ENCODE measurements around the gene MMP28.
A peak's percentile ranks its signal among the peaks of the same experiment; 100 is the strongest.

MMP28 gene

DNA sequence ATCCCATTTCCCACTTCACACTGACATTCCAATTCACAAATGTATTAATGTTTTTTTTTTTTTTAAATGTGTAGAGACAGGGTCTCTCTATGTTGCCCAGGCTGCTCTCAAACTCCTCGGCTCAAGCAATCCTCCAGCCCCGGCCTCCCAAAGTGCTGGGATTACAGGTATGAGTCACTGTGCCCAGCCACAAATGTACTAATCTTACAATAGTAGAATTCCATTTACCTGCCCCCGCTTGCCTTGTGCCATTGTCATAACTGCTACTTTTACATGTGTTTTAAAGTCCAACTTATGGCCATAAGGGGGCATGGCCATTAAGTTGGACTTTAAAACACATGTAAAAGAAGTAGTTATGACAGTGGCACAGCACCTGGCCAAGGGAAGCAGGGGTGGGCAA lies 4.6 kb downstream of the MMP28 start:
- TF ChIP-seq, protein P1, sequence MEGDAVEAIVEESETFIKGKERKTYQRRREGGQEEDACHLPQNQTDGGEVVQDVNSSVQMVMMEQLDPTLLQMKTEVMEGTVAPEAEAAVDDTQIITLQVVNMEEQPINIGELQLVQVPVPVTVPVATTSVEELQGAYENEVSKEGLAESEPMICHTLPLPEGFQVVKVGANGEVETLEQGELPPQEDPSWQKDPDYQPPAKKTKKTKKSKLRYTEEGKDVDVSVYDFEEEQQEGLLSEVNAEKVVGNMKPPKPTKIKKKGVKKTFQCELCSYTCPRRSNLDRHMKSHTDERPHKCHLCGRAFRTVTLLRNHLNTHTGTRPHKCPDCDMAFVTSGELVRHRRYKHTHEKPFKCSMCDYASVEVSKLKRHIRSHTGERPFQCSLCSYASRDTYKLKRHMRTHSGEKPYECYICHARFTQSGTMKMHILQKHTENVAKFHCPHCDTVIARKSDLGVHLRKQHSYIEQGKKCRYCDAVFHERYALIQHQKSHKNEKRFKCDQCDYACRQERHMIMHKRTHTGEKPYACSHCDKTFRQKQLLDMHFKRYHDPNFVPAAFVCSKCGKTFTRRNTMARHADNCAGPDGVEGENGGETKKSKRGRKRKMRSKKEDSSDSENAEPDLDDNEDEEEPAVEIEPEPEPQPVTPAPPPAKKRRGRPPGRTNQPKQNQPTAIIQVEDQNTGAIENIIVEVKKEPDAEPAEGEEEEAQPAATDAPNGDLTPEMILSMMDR (IDR thresholded peaks at IDR 0.05): no peak
- Histone ChIP-seq H3K4me1 (no peaks in the 10 kb centered on the region), H3K36me3 (ENCODE audit: control insufficient read depth, insufficient read depth, low read length) (no peaks in the 10 kb centered on the region), H2AFZ (no peak overlapping the region), H3K9ac (no peak overlapping the region), H3K27me3 (ENCODE audit: control insufficient read depth, insufficient read depth, low read length) (no peaks in the 10 kb centered on the region), H3K9me3 (ENCODE audit: control insufficient read depth, low read length) (no peaks in the 10 kb centered on the region), H3K79me2 (no peaks in the 10 kb centered on the region), H3K4me2 (ENCODE audit: low read length) (no peak overlapping the region), H3K27ac (no peak overlapping the region), H3K4me3 (ENCODE audit: low read depth, low read length) (no peak overlapping the region)

DNA sequence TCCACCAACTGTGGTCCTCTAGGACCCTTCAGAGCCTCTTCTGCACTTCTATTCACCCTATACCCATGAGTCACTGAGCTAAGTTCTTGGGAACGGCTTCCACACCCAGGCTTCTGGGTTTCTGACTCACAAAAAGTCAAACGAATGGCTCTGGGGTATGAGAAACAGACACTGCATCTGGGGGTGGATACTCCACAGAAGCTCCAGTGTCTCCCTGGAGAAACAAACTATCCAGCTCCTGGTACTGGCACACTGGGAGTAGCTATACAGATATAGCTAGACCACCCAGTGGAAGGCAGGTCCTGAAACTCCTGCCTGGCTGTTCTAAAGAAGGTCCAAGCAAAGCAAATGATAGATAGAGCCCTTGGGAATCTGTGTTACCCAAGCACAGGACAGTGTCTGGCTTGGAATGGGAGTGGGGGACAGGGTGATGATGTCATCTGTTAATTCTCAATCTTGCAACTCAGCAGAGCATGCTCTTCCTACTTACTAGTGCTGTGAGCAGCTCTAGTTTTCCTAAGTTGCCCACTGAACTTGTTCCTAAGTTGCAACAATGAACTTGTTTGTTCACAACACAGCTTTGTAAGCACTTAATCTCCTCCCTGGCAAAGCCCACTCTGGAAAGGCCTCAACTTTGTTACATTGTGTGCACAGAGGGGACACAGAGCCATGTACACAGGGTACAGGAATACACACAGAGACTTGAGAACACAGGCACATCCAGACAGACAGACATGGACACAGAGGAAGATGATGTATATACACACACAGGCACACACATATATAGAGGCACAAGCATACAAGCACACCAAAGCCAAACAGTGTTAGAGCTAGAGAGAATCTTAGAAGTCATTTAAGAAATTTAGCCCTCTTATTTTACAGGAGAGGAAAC lies 6.7 kb downstream of the MMP28 start:
- Histone ChIP-seq H3K4me3 (ENCODE audit: low read depth, low read length) (no peak overlapping the region), H3K4me1 (no peaks in the 10 kb centered on the region), H3K79me2 (no peaks in the 10 kb centered on the region), H3K27me3 (ENCODE audit: control insufficient read depth, insufficient read depth, low read length) (no peaks in the 10 kb centered on the region), H3K27ac (no peak overlapping the region), H3K36me3 (ENCODE audit: control insufficient read depth, insufficient read depth, low read length) (no peaks in the 10 kb centered on the region), H2AFZ (no peak overlapping the region), H3K9ac (no peak overlapping the region), H3K4me2 (ENCODE audit: low read length) (no peak overlapping the region), H3K9me3 (ENCODE audit: control insufficient read depth, low read length) (no peaks in the 10 kb centered on the region)
- TF ChIP-seq, protein P1 (IDR thresholded peaks at IDR 0.05): no peak

DNA sequence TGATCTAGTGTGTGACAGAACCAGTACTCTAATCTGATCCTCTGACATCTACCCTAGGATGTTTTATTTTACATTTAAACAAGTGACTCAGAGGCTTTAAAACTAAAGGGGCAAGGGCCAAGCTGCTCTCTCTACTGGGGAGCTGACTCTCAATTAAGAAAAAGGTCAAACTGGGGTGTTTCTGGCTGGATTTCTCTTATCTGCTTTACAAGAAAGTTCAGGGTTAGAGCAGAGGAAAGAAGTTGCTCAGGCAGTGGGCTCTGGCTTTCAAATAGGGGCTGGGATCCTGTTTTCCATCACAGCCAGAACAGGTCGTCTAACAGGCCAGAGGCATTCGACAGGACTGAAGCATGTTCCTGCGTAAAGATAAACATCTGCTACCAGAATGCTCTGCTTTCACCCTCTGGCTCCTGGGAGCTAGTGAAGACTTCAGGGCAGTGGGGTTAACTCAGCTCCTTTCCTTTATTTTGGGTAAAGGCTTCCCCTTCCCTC lies 8.5 kb downstream of the MMP28 start:
- Histone ChIP-seq H3K27me3 (ENCODE audit: control insufficient read depth, insufficient read depth, low read length) (no peaks in the 10 kb centered on the region), H3K27ac (no peak overlapping the region), H3K9ac (no peak overlapping the region), H3K79me2 (no peaks in the 10 kb centered on the region), H3K4me1 (no peaks in the 10 kb centered on the region), H3K9me3 (ENCODE audit: control insufficient read depth, low read length) (no peaks in the 10 kb centered on the region), H3K4me3 (ENCODE audit: low read depth, low read length) (no peak overlapping the region), H3K4me2 (ENCODE audit: low read length) (no peak overlapping the region), H3K36me3 (ENCODE audit: control insufficient read depth, insufficient read depth, low read length) (no peaks in the 10 kb centered on the region), H2AFZ (peak overlapping the region; percentile 30)
- TF ChIP-seq, protein P1 (IDR thresholded peaks at IDR 0.05): no peak

DNA sequence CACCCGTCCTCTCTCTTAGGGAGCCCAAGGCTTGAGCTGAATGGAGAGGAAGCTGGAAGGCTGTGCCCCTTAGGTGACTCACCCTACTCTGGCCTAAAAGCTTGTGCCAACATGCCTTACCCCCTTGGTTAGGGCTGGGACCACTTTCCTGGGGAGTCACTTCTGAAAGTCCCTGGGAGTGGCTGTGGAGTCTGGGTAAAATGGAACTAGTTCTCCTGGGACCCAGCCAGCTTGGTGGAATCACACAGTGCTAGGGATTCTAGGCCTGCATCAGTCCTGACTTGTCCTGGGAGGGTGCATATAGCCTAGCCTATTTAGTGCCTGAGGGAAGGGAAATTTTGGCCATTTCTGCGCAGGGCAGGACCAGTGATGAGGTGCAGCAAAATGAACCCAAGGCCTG lies 10.5 kb downstream of the MMP28 start:
- Histone ChIP-seq H3K27me3 (ENCODE audit: control insufficient read depth, insufficient read depth, low read length) (no peaks in the 10 kb centered on the region), H3K27ac (no peak overlapping the region), H2AFZ (no peak overlapping the region), H3K4me3 (ENCODE audit: low read depth, low read length) (no peak overlapping the region), H3K4me2 (ENCODE audit: low read length) (no peak overlapping the region), H3K9ac (no peak overlapping the region), H3K79me2 (no peaks in the 10 kb centered on the region), H3K36me3 (ENCODE audit: control insufficient read depth, insufficient read depth, low read length) (no peaks in the 10 kb centered on the region), H3K9me3 (ENCODE audit: control insufficient read depth, low read length) (no peaks in the 10 kb centered on the region), H3K4me1 (no peaks in the 10 kb centered on the region)
- TF ChIP-seq, protein P1 (IDR thresholded peaks at IDR 0.05): no peak

All from parathyroid adenoma (tissue), 2 donors.